GM19452 (cell line): ENCODE results near the gene SOX11.
"Not testable (repeated sequence)": the region's sequence is repeated elsewhere in the genome, so short reads cannot be mapped to it uniquely, and the experiment has no call there.

Experiments used
- ATAC-seq: cut with Tn5 transposase; IDR thresholded peaks from one replicate; pipeline ENCODE4 v1.9.1; 2021; ENCODE audit not compliant: unreplicated experiment

Gene SOX11

GRCh38 chr2:5691985-5692529 lies at the start of gene SOX11:
Gene SOX11, plus strand, starts transcription at chr2:5692384. Its CDS starts 338 bp downstream, at chr2:5692722.
- ATAC-seq: no peak

DNA sequence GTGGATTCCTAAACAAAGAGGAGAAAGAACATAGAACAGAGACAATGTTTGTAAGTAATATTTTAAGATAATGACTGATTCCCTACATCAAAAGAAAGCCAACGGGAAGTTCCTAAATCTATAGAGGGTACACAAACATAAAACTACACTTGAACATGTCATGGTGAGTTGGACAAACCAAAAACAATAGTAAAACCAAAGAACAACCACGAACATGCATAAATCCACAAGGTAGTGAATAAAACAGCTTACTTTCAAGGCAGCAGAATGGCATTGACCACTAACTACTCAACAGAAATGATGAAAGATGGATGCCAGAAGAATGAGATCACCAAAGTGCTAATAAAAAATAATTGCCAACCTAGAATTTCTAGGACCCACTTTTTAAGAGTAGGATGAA lies 39.5 kb upstream of the SOX11 start:
- ATAC-seq: not testable (repeated sequence)

- ATAC-seq: not testable (repeated sequence)
These were observed 38.4 kb upstream of the SOX11 start for GRCh38 chr2:5653756-5654155.

DNA sequence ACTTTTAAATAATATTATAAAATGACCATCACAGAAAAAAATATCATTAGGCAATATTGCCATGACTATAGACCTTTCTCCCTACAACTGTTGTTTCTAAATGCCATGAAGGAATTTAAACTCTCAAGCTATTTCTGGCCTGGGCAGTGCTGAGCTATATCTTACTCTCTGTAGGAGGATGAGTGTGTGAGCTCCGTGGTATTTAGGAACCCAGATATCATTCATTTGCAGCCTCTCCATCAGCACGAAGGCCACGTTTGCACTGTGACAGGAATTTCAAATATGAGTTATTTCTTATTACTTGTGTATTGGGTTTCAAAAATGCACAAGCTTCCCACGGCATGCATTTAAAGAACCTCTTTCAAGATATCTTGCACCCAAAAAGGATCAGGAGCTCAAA lies 35.0 kb upstream of the SOX11 start:
- ATAC-seq: no peak

DNA sequence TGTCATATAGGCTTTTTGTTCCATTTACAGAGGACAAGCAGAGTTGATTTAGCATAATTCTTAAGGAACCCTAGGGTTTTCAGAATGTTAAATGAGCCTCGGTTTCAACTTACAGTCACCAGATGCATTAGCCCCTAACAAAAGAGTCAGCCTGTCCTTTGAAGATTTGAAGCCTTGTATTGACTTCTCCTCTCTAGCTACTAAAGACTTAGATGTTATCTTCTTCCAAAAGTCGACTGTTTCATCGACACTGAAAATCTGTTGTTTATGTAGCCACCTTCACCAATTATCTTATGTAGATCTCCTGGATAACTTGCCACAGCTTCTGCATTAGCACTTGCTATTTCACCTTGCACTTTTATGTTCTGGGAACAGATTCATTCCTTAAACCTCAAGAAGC lies 31.6 kb upstream of the SOX11 start:
- no peak for ATAC-seq

- ATAC-seq: no peak
These were observed 30.8 kb upstream of the SOX11 start for GRCh38 chr2:5661362-5661761.

DNA sequence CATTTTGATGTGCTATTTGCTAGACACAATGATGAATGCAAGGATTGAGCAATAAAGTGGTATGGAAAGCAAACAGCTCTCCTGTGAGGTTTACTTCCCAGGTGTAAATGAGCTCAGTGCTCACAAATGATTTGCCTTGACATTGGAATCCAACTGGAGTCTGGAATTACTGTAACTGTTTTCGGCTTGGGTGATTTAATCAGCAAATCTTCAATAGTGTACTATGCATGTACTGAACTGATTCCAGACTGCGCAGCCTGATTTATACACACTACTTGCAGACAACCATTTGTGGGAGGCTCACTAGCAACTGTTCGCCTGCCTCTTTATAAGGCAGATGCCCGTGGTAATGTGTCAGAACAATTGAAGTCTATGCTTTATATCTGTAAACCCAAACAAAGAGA lies 27.9 kb upstream of the SOX11 start:
- no peak for ATAC-seq

DNA sequence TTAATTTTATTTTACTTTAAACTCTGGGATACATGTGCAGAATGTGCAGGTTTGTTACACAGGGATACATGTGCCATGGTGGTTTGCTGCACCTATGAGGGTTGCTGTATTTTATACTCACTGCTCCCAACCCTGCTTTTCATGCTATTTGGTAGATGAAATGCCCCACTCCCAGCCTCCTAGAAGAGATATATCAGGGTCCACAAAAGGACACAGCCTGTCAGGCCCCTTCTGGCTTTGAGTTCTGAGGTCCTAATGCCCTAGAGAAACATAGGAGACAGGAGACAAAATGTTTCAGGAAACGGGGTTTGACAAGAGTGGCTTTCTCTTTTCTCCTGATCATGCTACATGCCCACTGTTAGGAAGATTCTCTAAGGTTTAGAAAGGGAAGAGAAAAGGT lies 27.1 kb upstream of the SOX11 start:
- no peak for ATAC-seq

GRCh38 chr2:5666798-5667197 lies 25.4 kb upstream of the SOX11 start:
- ATAC-seq: no peak

DNA sequence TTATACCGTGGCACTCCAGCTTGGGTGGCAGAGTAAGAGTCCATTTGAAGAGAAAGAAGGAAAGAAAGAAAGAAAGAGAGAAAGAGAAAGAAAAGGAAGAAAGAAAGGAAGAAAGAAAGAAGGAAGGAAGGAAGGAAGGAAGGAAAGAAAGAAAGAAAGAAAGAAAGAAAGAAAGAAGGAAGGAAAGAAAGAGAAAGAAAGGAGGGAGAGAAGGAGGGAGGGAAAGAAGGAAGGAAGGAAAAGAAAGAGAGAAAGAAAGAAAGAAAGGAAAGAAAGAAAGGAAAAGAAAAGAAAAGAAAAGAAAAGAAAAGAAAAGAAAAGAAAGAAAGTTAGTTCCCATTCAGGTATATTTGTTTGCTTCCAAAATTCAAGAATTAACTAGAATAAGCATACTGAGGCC lies 24.5 kb upstream of the SOX11 start:
- ATAC-seq: not testable (repeated sequence)

- ATAC-seq: no peak
These were observed 23.4 kb upstream of the SOX11 start for GRCh38 chr2:5668682-5669250.

- no peak for ATAC-seq
These were observed 19.4 kb upstream of the SOX11 start for GRCh38 chr2:5672749-5673144.

DNA sequence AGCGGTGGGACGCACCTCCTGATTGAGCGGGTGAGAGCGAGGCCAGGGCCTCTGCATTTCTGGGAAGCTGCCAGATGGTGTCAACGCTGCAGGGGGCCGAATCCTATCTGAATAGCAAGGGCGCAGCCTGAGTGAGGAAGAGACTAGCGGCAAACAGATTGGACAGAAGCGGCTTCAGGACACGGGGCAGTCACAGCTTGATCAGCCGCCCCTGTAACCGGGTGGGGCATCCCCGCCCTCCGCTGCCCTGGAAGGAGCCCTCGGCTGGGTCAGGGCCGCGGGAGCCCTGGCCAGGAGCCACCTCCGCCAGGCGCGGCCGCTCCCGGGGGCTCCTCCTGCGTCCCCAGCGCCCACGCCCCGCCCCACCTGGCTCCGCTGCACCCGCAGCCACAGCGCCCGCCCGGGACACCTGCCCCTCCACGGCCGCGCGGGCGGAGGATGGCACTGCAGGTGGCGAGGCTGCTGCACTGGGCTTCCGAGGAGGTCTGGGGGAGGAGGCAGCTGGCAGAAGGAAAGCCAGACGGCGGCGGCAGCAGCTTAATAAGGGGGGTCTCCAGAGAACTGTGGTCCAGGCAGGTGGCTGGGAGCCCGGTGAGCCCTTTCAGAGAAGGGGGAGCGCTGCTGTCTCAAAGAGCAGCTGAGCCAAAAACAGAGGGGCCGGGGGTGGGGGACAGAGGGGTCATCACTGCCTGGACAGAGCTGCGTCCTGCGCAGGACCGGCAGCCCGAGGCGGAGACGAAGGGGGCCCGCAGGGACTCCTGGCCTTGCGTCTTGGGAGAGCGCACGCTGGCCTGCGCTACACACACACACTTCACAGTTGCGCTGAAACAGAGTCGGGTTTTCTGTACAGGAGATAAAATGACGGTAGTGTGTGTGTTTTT lies 18.8 kb upstream of the SOX11 start:
- no peak for ATAC-seq

- ATAC-seq: no peak
These were observed 18.2 kb upstream of the SOX11 start for GRCh38 chr2:5674026-5674340.

DNA sequence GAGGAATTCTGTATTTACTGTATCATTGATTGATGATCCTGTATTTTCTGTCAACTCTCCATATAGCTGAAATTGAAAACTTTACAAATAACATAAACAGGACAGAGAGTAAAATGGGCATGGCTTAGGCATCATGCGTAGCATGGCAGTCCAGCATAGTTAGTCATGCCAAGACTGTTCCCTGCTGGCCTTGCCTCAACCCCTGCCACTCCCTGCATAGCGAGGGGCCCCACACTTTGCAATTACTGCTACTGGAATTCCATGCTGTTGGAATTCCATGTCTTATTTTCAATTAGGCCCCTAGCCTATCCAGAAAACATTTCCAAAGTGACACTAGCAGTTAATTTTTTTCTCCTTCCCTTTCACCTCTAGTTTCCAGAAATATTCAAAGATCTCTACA lies 15.1 kb upstream of the SOX11 start:
- ATAC-seq: no peak

- no peak for ATAC-seq
These were observed 8.7 kb upstream of the SOX11 start for GRCh38 chr2:5683471-5683870.

DNA sequence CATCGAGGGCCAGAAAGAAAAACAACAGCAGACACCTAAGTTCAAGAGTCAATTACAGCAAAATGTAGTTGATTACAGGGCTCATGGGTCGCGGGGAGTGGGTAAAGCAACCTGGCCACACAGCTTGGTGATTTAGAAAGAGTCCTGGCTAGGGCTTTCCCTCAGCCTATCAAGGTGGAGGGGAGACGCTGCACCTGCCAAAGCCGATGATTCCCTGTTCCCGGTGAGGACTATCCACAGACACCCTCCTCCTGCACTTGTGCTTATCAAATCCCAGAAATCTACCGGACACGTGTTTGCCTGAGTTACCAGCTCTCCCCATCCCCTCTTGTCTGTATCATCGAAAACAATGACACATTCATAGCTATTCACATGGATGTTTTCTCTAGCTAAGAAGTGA lies 7.0 kb upstream of the SOX11 start:
- ATAC-seq: no peak

DNA sequence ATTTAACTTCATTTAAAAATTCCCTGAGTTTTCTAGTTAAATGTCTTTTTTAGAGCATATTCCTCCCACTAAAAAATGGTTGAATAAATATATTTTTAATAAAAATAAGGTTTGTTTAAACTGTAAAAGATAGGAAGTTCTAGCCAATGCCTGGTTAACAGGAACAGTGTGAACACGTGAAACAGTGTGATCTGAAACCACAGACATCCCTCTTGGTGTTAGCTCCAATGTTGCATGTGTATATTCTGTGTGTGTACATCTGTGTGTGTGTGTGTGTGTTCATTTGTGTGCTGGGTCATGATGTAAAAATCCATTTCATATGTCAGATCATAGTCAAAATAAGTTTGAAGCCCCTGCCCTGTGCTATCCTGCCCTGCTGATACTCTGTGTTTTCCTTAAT lies 6.1 kb upstream of the SOX11 start:
- no peak for ATAC-seq

DNA sequence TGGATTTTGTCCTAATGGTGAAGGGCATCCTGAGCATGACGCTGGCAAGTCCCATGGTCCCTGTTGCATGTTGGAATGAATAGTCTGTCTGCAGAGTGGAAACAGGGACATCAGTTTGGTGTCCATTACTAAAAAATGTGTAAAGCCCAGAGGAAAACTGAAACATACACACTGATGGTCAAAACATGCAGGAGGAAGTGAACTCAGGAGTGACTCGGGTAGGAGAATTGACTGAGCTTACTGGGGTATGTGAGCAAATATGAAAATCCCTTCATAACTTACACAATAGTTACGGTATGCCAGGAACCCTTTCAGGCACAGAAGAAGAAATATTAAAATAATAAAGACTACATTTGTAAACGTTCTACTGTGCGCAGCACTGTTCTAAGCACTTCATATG lies 5.6 kb upstream of the SOX11 start:
- ATAC-seq: no peak

DNA sequence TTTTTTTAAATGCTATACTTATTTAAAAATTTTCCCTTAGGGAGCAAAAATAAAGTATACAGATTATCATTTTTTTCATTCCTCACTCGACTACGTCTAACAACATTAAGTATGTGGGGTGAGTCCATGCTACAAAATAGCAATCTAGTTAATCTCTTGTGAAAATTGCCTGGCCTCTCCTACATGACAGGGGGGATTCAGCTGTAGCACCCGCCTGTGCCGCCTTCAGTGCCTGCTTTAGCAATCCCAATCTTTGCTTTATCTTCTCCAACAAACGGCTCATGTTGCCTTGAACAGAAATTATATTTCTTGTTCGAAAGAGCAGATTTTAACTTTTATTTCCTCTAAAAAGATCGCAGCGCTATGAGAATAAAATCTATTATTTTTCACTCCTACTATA lies 2.4 kb upstream of the SOX11 start:
- ATAC-seq: no peak

DNA sequence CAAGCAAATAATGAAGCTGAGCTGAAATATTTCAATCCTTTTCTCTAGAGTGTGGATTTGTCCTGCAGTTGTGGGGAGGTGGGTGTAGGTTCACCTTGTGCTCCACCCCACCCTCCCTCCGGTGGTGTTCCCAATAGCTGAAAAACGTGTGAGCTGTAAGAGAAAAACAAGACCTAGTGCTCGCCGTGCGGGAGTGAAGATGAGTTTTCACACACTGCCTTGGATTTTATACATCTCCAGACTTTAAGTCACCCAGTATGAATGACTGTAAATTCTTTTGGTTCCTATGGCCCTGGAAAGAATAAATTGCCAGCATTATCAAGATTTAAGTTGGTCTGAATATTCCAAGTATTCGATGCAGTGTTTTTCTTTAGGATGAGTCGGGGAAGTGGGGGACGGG lies 1.9 kb upstream of the SOX11 start:
- ATAC-seq: no peak

DNA sequence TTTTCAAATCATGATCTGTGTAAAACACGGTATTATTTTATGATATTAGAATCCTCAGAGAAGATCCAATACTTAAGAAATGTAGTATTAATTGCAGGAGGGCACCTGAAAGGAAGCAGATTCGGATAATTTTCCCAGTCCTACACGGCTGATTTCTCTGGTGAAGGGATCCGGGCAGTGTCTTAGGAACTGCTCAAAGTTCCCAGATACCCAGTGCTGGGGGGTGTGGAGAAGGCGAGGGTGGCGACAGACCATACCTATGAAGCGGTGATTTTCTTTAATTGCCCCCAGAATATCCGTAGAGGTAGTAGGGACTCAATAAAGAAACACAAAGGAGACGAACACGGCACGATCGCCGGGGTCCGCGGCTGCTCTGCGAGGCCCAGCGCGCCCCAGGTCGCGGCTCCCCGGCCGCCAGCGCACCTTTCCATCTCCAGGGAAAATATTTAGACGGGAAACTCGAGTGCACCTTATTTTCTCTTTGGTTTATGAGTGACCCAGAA lies 1.4 kb upstream of the SOX11 start:
- no peak for ATAC-seq
